GM12875 (cell line): ENCODE measurements around the gene PLPPR2.

Source experiments
- H3K4me3 ChIP-seq: one replicate; pipeline ENCODE4 v1.5.1; 2011; ENCODE audit warnings: low read depth, low read length, control low read depth
- TF ChIP-seq, protein P1 (sequence below): IDR thresholded peaks from 2 replicates; pipeline ENCODE4 v1.5.1; 2011; ENCODE audit warnings: low read depth, mild to moderate bottlenecking, control low read depth, inconsistent platforms, low read length, moderate library complexity, borderline replicate concordance; ENCODE audit not compliant: insufficient read depth

PLPPR2 gene

DNA sequence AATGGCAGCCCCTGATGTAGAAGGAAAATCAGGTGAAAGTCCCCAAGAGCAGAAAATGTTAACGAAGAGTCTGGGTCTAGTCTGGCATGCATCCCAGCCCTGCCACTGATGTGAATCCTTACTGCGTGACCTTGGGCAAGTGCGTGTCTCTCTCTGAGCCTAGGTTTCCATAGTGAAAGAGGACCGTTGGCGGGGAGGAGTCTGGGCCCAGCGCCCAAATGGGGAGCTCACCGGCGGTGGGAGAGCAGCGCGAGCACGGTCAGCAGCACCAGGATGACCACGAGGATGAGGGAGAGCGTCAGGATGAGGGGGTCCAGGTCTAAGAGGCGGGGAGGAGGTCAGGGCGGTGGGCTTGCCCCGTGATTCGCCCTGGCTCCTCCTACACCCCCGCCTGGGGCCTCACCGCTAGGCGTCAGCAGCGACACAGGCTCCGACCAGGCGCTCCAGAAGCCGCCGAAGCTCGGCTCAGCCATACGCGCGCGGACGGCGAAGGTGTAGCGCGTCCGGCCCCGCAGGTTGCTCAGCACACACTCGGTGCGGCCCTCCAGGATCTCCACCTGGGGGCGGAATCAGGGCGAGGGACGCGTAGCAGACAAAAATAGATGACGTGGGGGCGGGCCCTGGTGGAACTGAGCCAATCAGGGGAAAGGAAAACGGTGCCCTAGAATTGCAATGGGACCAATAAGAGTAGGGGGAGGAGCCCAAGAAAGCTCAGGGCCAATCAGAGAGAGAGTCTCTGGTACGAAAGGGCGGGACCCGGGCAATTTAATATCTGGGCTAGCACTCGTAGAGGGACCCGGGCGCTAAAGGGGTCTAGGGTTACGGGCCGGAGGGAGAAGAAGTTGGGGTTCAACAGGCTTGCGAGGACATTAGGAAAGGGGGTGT, 25.7 kb downstream of the PLPPR2 start:
- H3K4me3 ChIP-seq, result peak overlapping the region; percentile 87
- TF ChIP-seq, protein P1, sequence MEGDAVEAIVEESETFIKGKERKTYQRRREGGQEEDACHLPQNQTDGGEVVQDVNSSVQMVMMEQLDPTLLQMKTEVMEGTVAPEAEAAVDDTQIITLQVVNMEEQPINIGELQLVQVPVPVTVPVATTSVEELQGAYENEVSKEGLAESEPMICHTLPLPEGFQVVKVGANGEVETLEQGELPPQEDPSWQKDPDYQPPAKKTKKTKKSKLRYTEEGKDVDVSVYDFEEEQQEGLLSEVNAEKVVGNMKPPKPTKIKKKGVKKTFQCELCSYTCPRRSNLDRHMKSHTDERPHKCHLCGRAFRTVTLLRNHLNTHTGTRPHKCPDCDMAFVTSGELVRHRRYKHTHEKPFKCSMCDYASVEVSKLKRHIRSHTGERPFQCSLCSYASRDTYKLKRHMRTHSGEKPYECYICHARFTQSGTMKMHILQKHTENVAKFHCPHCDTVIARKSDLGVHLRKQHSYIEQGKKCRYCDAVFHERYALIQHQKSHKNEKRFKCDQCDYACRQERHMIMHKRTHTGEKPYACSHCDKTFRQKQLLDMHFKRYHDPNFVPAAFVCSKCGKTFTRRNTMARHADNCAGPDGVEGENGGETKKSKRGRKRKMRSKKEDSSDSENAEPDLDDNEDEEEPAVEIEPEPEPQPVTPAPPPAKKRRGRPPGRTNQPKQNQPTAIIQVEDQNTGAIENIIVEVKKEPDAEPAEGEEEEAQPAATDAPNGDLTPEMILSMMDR, result peak; percentile 79

DNA sequence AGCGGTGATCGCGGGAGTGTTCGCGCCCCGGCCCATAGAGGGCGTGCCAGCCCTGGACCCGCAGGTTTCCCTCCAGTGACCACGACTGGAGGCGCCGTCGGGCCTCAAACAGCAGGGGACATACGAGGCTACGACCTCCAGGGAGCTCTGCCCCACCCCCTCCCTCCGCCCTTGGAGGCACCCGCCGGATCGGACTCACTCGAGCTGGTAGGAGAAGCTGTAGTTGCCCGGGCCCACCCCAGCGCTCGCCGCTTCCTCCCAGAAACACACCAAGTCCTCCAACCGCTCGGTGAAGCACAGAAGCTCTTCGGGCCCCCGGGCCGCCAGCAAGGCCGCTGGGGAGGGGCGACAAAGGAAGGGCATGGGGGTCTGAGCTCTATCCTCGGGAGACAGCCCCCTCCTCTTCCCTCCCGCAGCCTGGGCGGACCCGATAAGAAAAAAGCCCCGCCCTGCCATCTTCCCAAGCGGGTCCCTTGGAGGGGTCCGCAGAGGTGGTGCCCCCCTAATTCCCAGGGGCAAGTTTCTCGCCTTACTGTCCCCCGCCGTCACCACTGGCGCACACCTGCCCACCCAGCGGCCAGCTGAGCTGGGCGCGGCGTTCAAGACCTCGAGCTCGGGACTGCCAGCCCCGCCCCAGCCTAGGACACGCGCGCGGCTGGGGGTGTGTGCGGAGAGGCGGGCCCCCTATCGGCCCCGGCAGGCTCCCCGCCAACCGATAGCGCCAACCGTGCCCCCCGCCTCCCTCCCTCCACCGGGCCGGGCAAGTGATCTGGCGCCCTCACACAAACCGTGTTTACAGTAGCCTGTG, 27.9 kb downstream of the PLPPR2 start:
- TF ChIP-seq, protein P1, result peak; percentile 86
- H3K4me3 ChIP-seq, result no peak overlapping the region

DNA sequence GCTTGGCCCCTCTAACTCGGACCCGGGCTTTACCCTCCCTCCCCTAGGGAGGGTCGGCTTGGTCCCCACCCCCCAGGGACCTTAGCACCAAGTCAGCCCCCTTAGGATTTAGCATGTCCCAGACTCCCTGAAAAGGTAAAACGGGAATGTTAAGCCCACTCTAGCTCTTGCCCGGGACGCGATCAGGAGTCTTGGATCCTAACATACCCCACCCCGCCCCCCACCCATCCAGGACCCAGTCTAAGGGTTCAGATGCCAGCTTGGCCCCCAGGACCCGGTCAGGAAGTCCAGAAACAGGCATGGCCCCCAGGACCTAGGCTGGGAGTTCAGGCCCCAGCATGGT, 28.4 kb downstream of the PLPPR2 start:
- H3K4me3 ChIP-seq, result no peak overlapping the region
- TF ChIP-seq, protein P1, result no peak

DNA sequence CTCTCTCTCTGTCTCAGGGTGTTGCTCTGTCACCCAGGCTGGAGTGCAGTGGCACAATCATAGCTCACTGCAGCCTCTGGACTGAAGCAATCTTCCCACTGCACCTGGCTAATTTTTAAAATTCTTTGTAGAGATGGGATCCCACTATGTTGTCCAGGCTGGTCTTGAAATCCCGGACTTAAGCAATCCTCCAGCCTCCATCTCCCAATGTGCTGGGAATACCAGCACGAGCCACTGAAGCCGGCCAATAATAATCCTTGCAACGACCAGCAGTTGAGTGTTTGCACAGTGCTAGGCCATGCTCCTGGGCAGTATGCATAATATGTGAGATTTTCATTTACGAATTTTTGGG, 29.5 kb downstream of the PLPPR2 start:
- TF ChIP-seq, protein P1, result no peak
- no peak overlapping the region for H3K4me3 ChIP-seq

DNA sequence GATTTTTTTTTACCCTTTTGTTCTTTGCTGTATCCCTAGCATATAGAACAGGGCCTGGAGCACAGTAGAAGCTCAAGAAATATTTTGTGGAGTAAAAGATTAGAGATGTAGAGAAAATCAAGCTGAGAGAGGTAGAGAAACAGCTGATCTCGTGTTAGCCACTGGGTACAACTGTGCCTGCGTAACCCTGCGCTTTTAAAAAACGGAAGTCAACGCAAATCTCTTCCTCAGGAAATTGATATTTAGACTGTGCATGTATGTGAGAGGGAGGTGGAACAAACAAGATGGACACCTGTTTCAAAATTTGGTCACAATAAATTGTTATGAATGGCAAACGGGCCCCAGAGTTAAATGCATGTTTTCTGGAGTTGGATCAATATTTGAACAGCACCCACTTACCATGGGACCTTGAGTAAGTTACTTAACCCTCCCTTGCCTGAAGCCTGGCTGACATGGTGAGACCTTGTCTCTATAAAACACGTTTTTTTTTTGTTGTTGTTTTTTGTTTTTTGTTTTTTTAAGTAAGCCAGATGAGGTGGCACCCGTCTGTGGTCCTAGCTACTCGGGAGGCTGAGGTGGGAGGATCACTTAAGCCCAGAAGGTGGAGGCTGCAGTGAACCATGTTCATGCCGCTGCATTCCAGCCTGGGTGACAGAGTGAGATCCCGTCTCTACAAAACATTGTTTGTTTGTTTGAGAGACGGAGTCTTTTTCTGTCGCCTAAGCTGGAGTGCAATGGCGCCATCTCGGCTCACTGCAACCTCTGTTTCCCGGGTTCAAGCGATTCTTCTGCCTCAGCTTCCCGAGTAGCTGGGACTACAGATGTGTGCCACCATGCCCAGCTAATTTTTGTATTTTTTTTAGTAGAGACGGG, 32.2 kb downstream of the PLPPR2 start:
- TF ChIP-seq, protein P1, result no peak
- no peak overlapping the region for H3K4me3 ChIP-seq

DNA sequence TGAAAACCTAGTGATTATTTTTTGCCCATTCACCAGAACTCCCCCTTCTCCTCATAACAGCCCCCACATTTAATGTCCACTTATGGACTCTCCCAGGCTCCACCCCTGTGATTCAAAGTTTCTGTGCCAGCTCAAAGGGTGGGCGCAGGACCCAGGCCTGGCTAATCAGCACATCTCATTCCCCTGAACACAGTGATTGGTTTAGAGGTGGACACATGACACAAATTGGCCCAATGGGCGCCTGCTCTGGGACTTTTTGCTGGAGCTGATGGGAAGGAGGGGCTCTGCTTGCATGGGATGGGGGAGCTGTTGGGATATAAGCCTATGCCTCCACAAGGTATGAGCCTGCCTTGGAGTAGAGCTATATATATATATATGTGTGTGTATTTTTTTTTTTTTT, 35.1 kb downstream of the PLPPR2 start:
- H3K4me3 ChIP-seq, result no peak overlapping the region
- TF ChIP-seq, protein P1, result no peak
